ENCODE data around the gene FAM186B. TPM values are rescaled to one million over a fixed set of nuclear protein-coding genes. Genes with fewer than 3 reads are reported as not detected.

The FAM186B gene
- total RNA-seq, 1 experiment from 2014 or later: 0.42 TPM

DNA sequence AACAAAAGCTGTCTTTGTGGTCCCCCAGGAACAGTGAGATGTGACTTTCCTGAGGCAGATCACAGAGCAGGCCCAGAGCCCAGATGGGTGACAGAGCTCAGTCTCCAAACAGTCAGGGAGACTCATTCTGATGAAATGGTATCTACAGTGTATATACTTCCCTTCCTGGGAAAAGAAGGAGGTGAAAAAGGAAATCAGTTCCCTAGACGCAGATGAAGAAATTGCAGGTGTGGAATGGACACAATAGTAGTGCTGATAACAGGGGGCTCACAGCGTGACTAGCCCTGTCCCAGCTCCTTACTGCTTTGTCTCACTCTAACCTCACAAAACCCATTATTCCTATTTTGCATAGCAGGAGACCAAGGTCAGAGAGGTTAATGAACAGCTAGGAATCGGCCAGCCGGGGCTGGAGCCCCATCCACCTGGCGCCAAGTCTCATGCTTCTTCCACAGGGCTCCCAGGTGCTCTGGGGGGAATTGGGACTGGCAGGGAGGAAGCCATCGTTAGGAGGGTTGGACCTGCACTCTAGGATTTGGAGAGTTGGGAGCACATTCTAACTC is 54.7 kb downstream of the FAM186B start (continued):
- TF ChIP-seq YY1 (IDR thresholded peaks at IDR 0.05; ENCODE audit: extremely low read depth, insufficient replicate concordance, low read depth, low read length) (no peak), SIN3A (IDR thresholded peaks at IDR 0.05; ENCODE audit: low read depth) (no peak), EZH2phosphoT487 (IDR thresholded peaks at IDR 0.05; ENCODE audit: borderline replicate concordance) (no peak), ZFX (IDR thresholded peaks at IDR 0.05) (no peak), POLR2AphosphoS5 (IDR thresholded peaks at IDR 0.05; ENCODE audit: low read depth, low read length) (no peak)

DNA sequence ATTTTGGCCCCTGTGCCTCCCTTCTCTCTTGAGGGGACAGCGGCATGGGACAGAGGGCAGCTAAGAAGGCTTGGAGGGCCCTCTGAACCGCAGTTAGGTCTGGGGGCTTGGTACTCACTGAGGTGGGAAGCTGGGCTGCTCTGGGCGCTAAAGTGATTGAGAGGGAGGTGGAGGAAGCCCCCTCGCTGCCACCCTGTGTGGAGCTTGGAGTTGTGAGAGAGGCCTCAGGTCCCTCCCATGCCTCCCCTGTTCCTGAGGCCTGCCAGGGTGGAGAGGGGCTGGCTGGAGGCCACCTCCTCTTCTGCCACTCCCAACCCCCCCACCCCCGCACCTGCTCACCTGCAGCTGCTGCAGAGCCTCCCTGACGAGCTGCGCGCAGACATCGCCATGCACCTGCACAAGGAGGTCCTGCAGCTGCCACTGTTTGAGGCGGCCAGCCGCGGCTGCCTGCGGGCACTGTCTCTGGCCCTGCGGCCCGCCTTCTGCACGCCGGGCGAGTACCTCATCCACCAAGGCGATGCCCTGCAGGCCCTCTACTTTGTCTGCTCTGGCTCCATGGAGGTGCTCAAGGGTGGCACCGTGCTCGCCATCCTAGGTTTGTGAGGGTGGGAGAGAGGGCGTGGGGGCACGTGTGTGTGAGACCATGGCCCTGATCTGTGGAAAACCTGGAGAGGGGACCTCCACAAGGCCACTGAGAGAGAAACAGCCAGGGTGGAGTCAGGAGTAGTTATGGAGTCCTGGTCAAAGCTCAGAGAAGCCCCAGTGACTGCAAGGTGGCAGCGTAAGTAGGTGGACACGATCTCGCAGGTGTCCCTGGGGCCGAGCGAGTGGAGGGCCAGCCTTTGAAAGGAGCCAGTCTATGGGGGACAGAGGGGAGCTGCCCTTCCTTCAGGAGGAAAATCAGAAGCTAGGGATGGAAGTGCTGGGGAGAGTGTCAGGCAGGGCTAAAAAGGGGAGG is 55.4 kb downstream of the FAM186B start:
- no peaks in the 10 kb centered on the region for H3K36me3 ChIP-seq (ENCODE audit: control insufficient read depth in 1 of 2, insufficient read depth in 2 of 2, low read length in 2 of 2)
- H3K27me3 ChIP-seq (ENCODE audit: insufficient read depth, low read length): no peaks in the 10 kb centered on the region
- POLR2A ChIA-PET: no interaction called here
- no peaks in the 10 kb centered on the region for H4K20me1 ChIP-seq (ENCODE audit: insufficient read depth)
- no peak for DNase-seq (ENCODE audit: low read depth, low spot score)
- H3K27ac ChIP-seq (ENCODE audit: low read depth, low read length): no peak overlapping the region
- H3K9ac ChIP-seq (ENCODE audit: low read length): no peak overlapping the region
- H3K9me2 ChIP-seq (ENCODE audit: insufficient read depth): no peaks in the 10 kb centered on the region
- no peak overlapping the region for H3K4me3 ChIP-seq (replicated peaks in 1 of 2; ENCODE audit: low read depth in 1 of 2, low read length in 2 of 2)
- H3K9me3 ChIP-seq (ENCODE audit: control insufficient read depth in 1 of 2, insufficient read depth in 1 of 2, low read depth in 1 of 2, low read length in 2 of 2): no peaks in the 10 kb centered on the region
- RAD21 ChIA-PET (ENCODE audit: low non-redundant PET in 1 of 2, low total read pairs in 2 of 2, uncharacterized antibody in 2 of 2, unreplicated experiment in 2 of 2): no interaction called here
- peaks cover 0 to 5% of the 10 kb centered on the region in 2 experiments; a peak in 2 of 4 replicates for H3K4me1 ChIP-seq (ENCODE audit: control insufficient read depth in 1 of 2, insufficient read depth in 2 of 2, low read length in 2 of 2)
- CTCF ChIA-PET: no interaction called here
- no peak overlapping the region for H3K4me2 ChIP-seq (ENCODE audit: low read length)
- no peak overlapping the region for H2AFZ ChIP-seq (ENCODE audit: low read depth, low read length, poor library complexity, severe bottlenecking)
- intact Hi-C loops (cut with micrococcal nuclease): no loop called here
- no peak for ATAC-seq
- no peaks in the 10 kb centered on the region for H3K79me2 ChIP-seq (ENCODE audit: insufficient read depth, low read length)
- no TSS peak for BruUV-seq (replicated peaks)
- TF ChIP-seq, protein P1, sequence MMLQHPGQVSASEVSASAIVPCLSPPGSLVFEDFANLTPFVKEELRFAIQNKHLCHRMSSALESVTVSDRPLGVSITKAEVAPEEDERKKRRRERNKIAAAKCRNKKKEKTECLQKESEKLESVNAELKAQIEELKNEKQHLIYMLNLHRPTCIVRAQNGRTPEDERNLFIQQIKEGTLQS (IDR thresholded peaks at IDR 0.05): no peak
- TF ChIP-seq, protein P2, sequence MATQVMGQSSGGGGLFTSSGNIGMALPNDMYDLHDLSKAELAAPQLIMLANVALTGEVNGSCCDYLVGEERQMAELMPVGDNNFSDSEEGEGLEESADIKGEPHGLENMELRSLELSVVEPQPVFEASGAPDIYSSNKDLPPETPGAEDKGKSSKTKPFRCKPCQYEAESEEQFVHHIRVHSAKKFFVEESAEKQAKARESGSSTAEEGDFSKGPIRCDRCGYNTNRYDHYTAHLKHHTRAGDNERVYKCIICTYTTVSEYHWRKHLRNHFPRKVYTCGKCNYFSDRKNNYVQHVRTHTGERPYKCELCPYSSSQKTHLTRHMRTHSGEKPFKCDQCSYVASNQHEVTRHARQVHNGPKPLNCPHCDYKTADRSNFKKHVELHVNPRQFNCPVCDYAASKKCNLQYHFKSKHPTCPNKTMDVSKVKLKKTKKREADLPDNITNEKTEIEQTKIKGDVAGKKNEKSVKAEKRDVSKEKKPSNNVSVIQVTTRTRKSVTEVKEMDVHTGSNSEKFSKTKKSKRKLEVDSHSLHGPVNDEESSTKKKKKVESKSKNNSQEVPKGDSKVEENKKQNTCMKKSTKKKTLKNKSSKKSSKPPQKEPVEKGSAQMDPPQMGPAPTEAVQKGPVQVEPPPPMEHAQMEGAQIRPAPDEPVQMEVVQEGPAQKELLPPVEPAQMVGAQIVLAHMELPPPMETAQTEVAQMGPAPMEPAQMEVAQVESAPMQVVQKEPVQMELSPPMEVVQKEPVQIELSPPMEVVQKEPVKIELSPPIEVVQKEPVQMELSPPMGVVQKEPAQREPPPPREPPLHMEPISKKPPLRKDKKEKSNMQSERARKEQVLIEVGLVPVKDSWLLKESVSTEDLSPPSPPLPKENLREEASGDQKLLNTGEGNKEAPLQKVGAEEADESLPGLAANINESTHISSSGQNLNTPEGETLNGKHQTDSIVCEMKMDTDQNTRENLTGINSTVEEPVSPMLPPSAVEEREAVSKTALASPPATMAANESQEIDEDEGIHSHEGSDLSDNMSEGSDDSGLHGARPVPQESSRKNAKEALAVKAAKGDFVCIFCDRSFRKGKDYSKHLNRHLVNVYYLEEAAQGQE (IDR thresholded peaks at IDR 0.05; ENCODE audit: low read depth): no peak
- TF ChIP-seq FOSL1 (IDR thresholded peaks at IDR 0.05; ENCODE audit: low read depth) (no peak), EZH2 (IDR thresholded peaks at IDR 0.05) (no peak), ZFX (IDR thresholded peaks at IDR 0.05) (no peak), SRF (IDR thresholded peaks at IDR 0.05; ENCODE audit: low read depth) (no peak), YY1 (IDR thresholded peaks at IDR 0.05; ENCODE audit: extremely low read depth, insufficient replicate concordance, low read depth, low read length) (no peak), EGR1 (IDR thresholded peaks at IDR 0.05; ENCODE audit: low read depth) (no peak), RAD21 (IDR thresholded peaks at IDR 0.05; ENCODE audit: low read depth) (no peak), SP1 (IDR thresholded peaks at IDR 0.05; ENCODE audit: low read depth) (no peak), CBX3 (IDR thresholded peaks at IDR 0.05; ENCODE audit: low read depth) (no peak)
- TF ChIP-seq, protein P3, sequence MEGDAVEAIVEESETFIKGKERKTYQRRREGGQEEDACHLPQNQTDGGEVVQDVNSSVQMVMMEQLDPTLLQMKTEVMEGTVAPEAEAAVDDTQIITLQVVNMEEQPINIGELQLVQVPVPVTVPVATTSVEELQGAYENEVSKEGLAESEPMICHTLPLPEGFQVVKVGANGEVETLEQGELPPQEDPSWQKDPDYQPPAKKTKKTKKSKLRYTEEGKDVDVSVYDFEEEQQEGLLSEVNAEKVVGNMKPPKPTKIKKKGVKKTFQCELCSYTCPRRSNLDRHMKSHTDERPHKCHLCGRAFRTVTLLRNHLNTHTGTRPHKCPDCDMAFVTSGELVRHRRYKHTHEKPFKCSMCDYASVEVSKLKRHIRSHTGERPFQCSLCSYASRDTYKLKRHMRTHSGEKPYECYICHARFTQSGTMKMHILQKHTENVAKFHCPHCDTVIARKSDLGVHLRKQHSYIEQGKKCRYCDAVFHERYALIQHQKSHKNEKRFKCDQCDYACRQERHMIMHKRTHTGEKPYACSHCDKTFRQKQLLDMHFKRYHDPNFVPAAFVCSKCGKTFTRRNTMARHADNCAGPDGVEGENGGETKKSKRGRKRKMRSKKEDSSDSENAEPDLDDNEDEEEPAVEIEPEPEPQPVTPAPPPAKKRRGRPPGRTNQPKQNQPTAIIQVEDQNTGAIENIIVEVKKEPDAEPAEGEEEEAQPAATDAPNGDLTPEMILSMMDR (IDR thresholded peaks at IDR 0.05 in 2 of 3, conservative IDR thresholded peaks at IDR 0.05 in 1 of 3; ENCODE audit: borderline replicate concordance in 1 of 3, insufficient read depth in 1 of 3, low read depth in 2 of 3, low read length in 2 of 3): no peak
- TF ChIP-seq, protein P4, sequence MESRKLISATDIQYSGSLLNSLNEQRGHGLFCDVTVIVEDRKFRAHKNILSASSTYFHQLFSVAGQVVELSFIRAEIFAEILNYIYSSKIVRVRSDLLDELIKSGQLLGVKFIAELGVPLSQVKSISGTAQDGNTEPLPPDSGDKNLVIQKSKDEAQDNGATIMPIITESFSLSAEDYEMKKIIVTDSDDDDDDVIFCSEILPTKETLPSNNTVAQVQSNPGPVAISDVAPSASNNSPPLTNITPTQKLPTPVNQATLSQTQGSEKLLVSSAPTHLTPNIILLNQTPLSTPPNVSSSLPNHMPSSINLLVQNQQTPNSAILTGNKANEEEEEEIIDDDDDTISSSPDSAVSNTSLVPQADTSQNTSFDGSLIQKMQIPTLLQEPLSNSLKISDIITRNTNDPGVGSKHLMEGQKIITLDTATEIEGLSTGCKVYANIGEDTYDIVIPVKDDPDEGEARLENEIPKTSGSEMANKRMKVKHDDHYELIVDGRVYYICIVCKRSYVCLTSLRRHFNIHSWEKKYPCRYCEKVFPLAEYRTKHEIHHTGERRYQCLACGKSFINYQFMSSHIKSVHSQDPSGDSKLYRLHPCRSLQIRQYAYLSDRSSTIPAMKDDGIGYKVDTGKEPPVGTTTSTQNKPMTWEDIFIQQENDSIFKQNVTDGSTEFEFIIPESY (IDR thresholded peaks at IDR 0.05; ENCODE audit: extremely low read depth, insufficient replicate concordance, low read length): no peak
